HG03457 (cell line): Measurements from ENCODE around the gene DENND2C.
"Not testable (repeated sequence)": the region's sequence is repeated elsewhere in the genome, so short reads cannot be mapped to it uniquely, and the experiment has no call there.

Experiments
- ATAC-seq: cut with Tn5 transposase; IDR thresholded peaks from one replicate; pipeline ENCODE4 v1.9.1; 2021; ENCODE audit warnings: moderate number of reproducible peaks; ENCODE audit not compliant: unreplicated experiment

DENND2C gene

DNA sequence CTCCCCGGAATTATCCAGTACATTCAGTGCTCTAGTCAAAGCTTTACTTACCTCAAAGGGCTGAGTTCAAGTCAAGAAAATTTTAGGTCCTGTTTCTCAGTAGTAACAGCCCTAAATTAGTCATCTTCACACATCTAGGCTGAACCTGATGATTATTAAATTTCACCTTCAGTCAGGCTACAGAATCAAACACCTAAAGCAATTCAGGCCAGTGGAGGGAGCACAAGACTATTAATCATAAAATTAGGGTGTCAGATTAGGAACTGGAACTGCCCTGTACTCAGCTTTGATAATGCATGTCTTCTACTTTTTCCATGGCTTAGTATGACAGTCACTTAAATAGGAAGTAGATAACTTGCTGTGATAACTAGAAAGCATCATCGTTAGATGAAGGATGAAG, 60.0 kb downstream of the DENND2C start:
- ATAC-seq: no peak

GRCh38 chr1:114609026-114609425, 60.8 kb downstream of the DENND2C start:
- ATAC-seq: no peak

GRCh38 chr1:114607223-114607622, 62.6 kb downstream of the DENND2C start:
- no peak for ATAC-seq

DNA sequence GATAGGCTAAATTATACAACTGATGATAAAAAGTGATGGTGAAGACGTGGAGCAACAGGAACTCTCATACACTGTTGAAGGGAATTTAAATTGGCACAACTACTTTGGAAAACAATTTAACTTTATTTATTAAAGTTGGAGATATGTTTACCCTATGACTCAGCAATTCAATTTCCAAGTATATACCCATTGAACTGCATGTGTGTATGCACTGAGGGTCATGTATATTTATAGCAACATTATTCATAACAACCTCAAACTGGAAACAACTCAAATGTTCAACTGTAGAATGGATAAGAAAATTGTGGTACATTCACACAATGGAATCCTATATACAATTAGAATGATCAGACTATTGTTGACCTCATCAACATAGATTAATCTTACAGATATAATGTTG, 71.9 kb downstream of the DENND2C start:
- ATAC-seq: no peak

DNA sequence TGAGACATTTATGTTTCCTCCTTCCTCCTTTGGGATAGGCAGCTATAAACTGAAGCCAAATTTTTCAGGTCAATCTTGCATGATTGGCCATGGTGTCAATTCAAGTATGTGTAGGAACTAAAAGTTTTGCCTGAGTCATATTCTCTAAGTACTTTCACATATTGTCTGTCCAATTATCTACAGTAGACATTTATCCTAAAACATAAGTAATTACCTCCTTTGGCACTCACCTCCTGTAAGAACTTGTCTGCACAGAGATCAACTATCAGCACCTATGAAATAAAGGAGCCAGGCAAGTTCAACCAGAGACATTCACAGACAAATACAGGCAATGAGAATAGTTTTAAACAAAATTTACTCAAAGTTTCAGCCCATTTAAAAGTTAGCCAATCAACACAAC, 74.2 kb downstream of the DENND2C start:
- ATAC-seq: no peak

- no peak for ATAC-seq
Measured at GRCh38 chr1:114594046-114594445, 75.8 kb downstream of the DENND2C start.

GRCh38 chr1:114589122-114589521, 80.7 kb downstream of the DENND2C start:
- no peak for ATAC-seq

GRCh38 chr1:114588196-114588689, 81.6 kb downstream of the DENND2C start:
- no peak for ATAC-seq

DNA sequence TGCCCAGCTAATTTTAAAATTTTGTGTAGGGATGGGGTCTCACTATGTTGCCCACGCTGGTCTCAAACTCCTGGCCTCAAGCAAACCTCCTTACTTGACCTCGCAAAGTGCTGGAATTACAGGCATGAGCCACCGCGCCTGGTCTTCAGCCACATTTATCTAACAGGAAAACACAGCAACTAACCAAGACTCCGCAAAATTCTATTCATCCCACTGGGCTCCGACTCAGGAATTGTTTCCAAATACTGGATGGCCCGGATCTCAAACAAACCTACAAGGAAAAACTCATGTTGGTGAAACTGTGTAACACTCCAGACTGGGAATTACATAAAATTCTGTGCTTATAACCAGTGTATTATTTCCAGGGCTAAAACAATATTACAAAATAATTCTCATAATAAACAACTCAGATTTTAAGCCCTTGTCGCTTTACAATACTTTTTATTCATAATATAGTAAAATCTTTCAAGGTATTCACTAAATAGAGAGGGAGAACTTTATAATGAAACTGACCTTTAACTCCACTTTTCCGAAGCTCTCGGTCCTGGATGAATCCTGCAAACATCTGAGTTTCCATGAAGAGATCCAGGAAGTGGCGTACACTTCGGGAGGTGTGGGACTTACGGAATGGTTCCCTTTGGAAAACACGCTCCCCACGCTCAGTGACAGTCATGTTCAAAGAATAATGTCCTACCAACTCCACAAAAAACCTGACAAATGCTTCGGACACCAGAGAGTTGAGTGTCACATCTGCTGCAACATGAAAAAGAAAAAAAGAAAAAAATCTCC, 82.5 kb downstream of the DENND2C start:
- no peak for ATAC-seq

DNA sequence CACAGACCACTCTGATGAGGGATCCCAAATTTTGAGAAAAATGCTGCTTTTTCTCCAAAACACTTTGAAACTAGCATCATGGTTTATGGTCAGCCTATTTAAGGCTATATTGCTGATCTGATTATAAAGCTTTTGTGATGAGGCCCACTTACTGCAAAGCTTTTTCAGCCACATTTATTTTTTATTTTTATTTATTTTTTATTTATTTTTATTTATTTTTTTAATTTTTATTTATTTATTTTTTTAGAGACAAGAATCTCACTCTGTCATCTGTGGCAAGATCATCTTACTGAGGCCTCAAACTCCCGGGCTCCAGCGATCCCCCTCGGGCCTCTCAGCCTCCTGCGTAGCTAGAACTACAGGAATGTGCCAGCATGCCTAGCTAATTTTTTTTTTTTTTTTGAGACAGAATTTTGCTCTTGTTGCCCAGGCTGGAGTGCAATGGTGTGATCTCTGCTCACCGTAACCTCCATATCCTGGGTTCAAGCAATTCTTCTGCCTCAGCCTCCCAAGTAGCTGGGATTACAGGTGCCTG, 83.3 kb downstream of the DENND2C start:
- no peak for ATAC-seq

DNA sequence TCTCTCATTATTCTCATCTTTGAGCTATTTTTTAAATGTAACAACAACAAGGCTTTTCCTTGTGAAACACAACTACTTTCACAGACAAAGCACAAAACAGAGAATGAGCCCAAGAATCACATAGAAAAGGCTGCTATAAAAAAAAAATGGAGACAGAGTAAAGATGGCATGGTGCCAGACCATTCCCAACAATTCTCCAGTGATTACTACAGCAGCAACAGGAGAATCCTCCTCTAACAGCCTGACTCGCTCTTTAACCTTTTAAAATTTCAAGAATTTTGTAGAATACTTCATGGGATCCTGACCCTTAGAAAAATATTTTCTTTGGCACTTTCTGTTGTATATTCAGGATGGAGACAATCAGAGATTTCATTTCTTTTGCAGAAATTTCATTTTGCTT, 84.6 kb downstream of the DENND2C start:
- ATAC-seq: no peak

GRCh38 chr1:114581335-114582287, 88.2 kb downstream of the DENND2C start, which contains the start of gene BCAS2:
BCAS2 (minus strand) TSS chr1:114581615; CDS start chr1:114581591, 24 bp downstream.
- peak; percentile 98 for ATAC-seq

DNA sequence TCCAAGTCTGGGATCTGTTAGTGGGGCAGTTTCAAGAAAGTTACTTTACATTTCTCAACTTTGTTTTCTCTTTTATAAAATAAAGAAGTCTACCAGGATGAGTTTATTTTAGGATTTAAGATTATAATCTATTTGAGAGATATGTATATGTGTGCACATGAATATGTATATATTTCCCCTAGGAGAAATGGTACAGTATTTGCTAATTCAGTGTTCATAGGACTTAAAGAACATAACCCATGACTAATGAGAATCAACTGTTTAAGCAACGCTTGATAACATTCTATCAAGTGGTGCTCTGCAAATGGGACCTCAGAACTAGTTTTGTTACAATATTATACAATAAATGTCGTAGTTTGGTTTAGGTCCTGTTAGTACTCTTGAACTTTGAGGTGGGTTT, 95.5 kb downstream of the DENND2C start:
- ATAC-seq: no peak

- ATAC-seq: no peak
Measured at GRCh38 chr1:114564141-114564540, 105.7 kb downstream of the DENND2C start.

DNA sequence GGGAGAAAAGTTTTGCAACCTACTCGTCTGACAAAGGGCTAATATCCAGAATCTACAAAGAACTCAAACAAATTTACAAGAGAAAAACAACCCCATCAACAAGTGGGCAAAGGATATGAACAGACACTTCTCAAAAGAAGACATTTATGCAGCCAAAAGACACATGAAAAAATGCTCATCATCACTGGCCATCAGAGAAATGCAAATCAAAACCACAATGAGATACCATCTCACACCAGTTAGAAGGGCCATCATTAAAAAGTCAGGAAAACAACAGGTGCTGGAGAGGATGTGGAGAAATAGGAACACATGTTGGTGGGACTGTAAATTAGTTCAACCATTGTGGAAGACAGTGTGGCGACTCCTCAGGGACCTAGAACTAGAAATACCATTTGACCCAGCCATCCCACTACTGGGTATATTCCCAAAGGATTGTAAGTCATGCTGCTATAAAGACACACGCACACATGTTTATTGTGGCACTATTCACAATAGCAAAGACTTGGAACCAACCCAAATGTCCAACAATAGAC, 106.8 kb downstream of the DENND2C start:
- ATAC-seq: not testable (repeated sequence)

GRCh38 chr1:114561333-114561732, 108.5 kb downstream of the DENND2C start:
- no peak for ATAC-seq

- ATAC-seq: no peak
Measured at GRCh38 chr1:114559356-114559755, 110.5 kb downstream of the DENND2C start.

- no peak for ATAC-seq
Measured at GRCh38 chr1:114558544-114558943, 111.3 kb downstream of the DENND2C start.

GRCh38 chr1:114554577-114554976, 115.3 kb downstream of the DENND2C start:
- ATAC-seq: no peak

DNA sequence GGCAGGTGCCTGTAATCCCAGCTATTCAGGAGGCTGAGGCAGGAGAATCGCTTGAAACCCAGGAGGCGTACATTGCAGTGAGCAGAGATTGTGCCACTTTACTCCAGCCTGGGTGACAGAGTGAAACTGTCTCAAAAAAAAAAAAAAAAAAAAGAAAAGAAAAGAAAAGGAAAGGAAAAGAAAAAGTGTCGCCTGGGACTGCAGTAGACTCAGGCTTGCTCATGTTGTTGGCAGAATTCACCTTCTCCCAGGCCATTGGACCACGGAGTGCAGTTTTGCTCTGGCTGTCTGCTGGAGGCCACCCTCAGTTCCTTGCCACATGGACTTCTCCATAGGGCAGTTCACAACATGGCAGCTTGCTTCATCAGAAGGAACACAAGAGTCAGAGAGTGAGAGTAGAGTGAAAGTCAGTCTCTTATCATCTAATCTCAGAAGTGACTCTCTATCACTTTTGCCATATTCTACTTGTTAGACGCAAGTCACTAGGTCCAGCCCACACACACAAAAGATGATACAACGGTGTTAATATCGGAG, 117.7 kb downstream of the DENND2C start:
- no peak for ATAC-seq

- no peak for ATAC-seq
Measured at GRCh38 chr1:114551400-114551799, 118.4 kb downstream of the DENND2C start.
